Gastrocnemius medialis (tissue), 4 donors: ENCODE measurements around the gene CRYL1. TPM values are rescaled to one million over a fixed set of nuclear protein-coding genes. Genes with fewer than 3 reads are reported as not detected.

Experiments
- ATAC-seq, 2 donors: fragments of 150-250 bp; one replicate each; pipeline ENCODE4 v1.9.1; 2016
- DNase-seq, 2 donors: peaks; one replicate each; pipeline ENCODE4 v3.0.0-alpha.2; 2019
- H3K27ac ChIP-seq, 4 donors: fragments of 200-600 bp; sonication (generic); 1 replicate in 1 of 4; 2 replicates in 3 of 4; pipeline ENCODE4 v1.5.1; 2016 to 2018; ENCODE audit warnings: mild to moderate bottlenecking in 2 of 4, moderate library complexity in 1 of 4
- H3K27me3 ChIP-seq, 3 donors: fragments of 200-600 bp; sonication (generic) in 2 of 3; 1 replicate in 1 of 3; 2 replicates in 2 of 3; pipeline versions ENCODE4 v1.5.1 to v1.6.0; 2016 to 2019; ENCODE audit warnings: mild to moderate bottlenecking in 1 of 3, moderate library complexity in 1 of 3
- H3K36me3 ChIP-seq, 2 donors: fragments of 200-600 bp; sonication (generic) in 1 of 2; one replicate each; pipeline ENCODE4 v1.5.1; 2017 to 2018
- H3K4me1 ChIP-seq, 2 donors: fragments of 200-600 bp; sonication (generic) in 1 of 2; one replicate each; pipeline ENCODE4 v1.5.1; 2016 to 2017; ENCODE audit warnings: mild to moderate bottlenecking in 2 of 2
- H3K4me3 ChIP-seq, 4 donors: fragments of 200-600 bp; sonication (generic) in 3 of 4; 1 replicate in 1 of 4; 2 replicates in 3 of 4; pipeline ENCODE4 v1.5.1; 2016 to 2019; ENCODE audit warnings: mild to moderate bottlenecking in 2 of 4
- H3K9me3 ChIP-seq, 3 donors: fragments of 200-600 bp; sonication (generic) in 2 of 3; 1 replicate in 1 of 3; 2 replicates in 2 of 3; pipeline ENCODE4 v1.5.1; 2016 to 2019
- CTCF ChIP-seq, 5 experiments: fragments of 450-650 bp in 3 of 5; fragments of 200-600 bp in 2 of 5; sonication (generic) in 2 of 5; IDR thresholded peaks in 4 of 5; conservative IDR thresholded peaks in 1 of 5; 1 replicate in 4 of 5; 2 replicates in 1 of 5; pipeline ENCODE4 v1.5.1; 2016 to 2019; ENCODE audit warnings: antibody characterized with exemption in 5 of 5, mild to moderate bottlenecking in 3 of 5, moderate library complexity in 3 of 5
- POLR2A ChIP-seq, 2 donors: fragments of 450-650 bp; IDR thresholded peaks; one replicate each; pipeline ENCODE4 v1.6.1; 2017; ENCODE audit warnings: antibody characterized with exemption in 2 of 2, mild to moderate bottlenecking in 2 of 2, moderate library complexity in 2 of 2
- in situ Hi-C, 4 donors: fragments of 200-750 bp; cut with MboI; loops; one replicate each; pipeline versions ENCODE4 v1.15.0 to v1.8.0; 2017; ENCODE audit warnings: low sequenced_read_pairs in 4 of 4
- intact Hi-C: fragments of 100-400 bp; cut with DNase I; formaldehyde crosslinking; loops from one replicate; pipeline ENCODE4 v1.15.1; 2023; ENCODE audit warnings: low total_unique reads
- total RNA-seq, 4 donors: library from RNA; depleted of rRNA; stranded (reverse); fragments of >200 nt; gene quantifications; one replicate each; pipeline versions ENCODE4 v1.1.0 to v1.2.3, GENCODE V29; 2016

Gene CRYL1
- total RNA-seq, 4 donors from 2014 or later: 11.0 to 17.4 (median 15.7) TPM

GRCh38 chr13:20461860-20462532 lies 63.7 kb downstream of the CRYL1 start:
- in situ Hi-C loops (no loop called here), intact Hi-C loops (no loop called here)
- Histone ChIP-seq H3K27me3 (no peaks in the 10 kb centered on the region), H3K4me1 (peaks cover 8 to 13% of the 10 kb centered on the region in 2 donors), H3K4me3 (no peak overlapping the region), H3K9me3 (no peaks in the 10 kb centered on the region), H3K27ac (no peak overlapping the region), H3K36me3 (no peaks in the 10 kb centered on the region)
- ATAC-seq (no peak), DNase-seq (no peak)
- TF ChIP-seq POLR2A (IDR thresholded peaks at IDR 0.05) (no peak), CTCF (IDR thresholded peaks at IDR 0.05 in 4 of 5, conservative IDR thresholded peaks at IDR 0.05 in 1 of 5) (no peak)

GRCh38 chr13:20461481-20461859 lies 64.2 kb downstream of the CRYL1 start:
- DNase-seq: no peak
- in situ Hi-C loops: no loop called here
- Histone ChIP-seq H3K4me3 (no peak overlapping the region), H3K36me3 (no peaks in the 10 kb centered on the region), H3K9me3 (no peaks in the 10 kb centered on the region), H3K27ac (no peak overlapping the region), H3K4me1 (peaks cover 8 to 13% of the 10 kb centered on the region in 2 donors), H3K27me3 (no peaks in the 10 kb centered on the region)
- intact Hi-C loops: no loop called here
- ATAC-seq: no peak
- TF ChIP-seq POLR2A (IDR thresholded peaks at IDR 0.05): no peak
- no peak for TF ChIP-seq CTCF (IDR thresholded peaks at IDR 0.05 in 4 of 5, conservative IDR thresholded peaks at IDR 0.05 in 1 of 5)

- no peak overlapping the region for H3K27ac ChIP-seq
- H3K4me1 ChIP-seq: peaks cover 8 to 12% of the 10 kb centered on the region in 2 donors
- no peak for ATAC-seq
These were observed 64.9 kb downstream of the CRYL1 start for GRCh38 chr13:20460761-20461160.

DNA sequence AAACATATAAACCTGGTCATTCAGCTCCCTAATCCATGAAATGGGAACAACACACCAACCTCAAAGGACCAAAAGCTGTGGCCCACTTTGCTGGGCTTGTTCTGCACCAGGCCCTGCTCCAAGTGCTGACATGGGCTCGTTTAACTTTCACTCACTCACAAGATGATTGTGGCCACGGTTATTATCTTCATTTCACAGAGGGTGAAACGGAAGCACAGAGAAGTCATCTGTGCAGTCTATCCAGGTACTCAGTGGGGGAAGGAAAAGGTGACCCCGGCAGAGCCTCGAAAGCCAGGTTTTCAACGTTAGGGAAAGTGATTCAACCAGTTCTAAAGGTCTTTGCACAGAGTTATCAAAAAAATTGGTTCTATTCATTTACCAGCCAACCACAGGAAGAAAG lies 68.0 kb downstream of the CRYL1 start:
- TF ChIP-seq POLR2A (IDR thresholded peaks at IDR 0.05) (no peak), CTCF (IDR thresholded peaks at IDR 0.05 in 4 of 5, conservative IDR thresholded peaks at IDR 0.05 in 1 of 5) (no peak)
- in situ Hi-C loops (no loop called here), intact Hi-C loops (no loop called here)
- Histone ChIP-seq H3K4me1 (no peaks in the 10 kb centered on the region), H3K4me3 (no peak overlapping the region), H3K9me3 (no peaks in the 10 kb centered on the region), H3K27me3 (no peaks in the 10 kb centered on the region), H3K36me3 (no peaks in the 10 kb centered on the region), H3K27ac (no peak overlapping the region)
- no peak for DNase-seq
- no peak for ATAC-seq

More at GRCh38 chr13:20460761-20461160, 64.9 kb downstream of the CRYL1 start:
- TF ChIP-seq CTCF (IDR thresholded peaks at IDR 0.05 in 4 of 5, conservative IDR thresholded peaks at IDR 0.05 in 1 of 5): no peak
- H3K27me3 ChIP-seq: no peaks in the 10 kb centered on the region
- DNase-seq: no peak
- no peak overlapping the region for H3K4me3 ChIP-seq
- H3K36me3 ChIP-seq: no peaks in the 10 kb centered on the region
- in situ Hi-C loops (no loop called here), intact Hi-C loops (no loop called here)
- no peaks in the 10 kb centered on the region for H3K9me3 ChIP-seq

DNA sequence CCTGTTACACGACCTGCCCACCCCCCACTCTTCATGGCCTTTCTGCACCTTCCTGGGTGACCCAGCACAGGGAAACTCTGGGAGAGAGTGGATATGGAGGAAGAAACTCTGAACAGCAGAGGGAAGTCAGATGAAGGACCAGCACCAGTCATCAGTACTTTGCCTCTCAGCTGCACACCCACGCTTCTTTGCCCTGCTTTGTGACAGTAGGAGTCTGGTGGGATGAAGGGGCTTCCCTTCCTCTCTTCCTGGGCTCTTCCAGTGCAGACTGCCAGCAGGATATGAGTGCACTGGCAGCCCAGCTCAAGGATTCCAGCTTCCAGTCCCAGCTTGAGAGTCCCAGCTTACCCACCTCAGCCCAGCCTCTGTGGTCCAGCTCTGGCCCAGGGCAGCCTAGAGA lies 68.9 kb downstream of the CRYL1 start:
- H3K27me3 ChIP-seq: no peaks in the 10 kb centered on the region
- no peak for TF ChIP-seq CTCF (IDR thresholded peaks at IDR 0.05 in 4 of 5, conservative IDR thresholded peaks at IDR 0.05 in 1 of 5)
- no peak for TF ChIP-seq POLR2A (IDR thresholded peaks at IDR 0.05)
- H3K9me3 ChIP-seq: no peaks in the 10 kb centered on the region
- H3K27ac ChIP-seq: no peak overlapping the region
- intact Hi-C loops (no loop called here), in situ Hi-C loops (no loop called here)
- ATAC-seq (no peak), DNase-seq (no peak)
- no peaks in the 10 kb centered on the region for H3K36me3 ChIP-seq
- no peaks in the 10 kb centered on the region for H3K4me1 ChIP-seq
- H3K4me3 ChIP-seq: no peak overlapping the region
